Measurements from ENCODE around the gene STK32C.

GRCh38 chr10:132208462-132209050 lies 99.2 kb downstream of the STK32C start:
- no peak for TF ChIP-seq TARDBP (IDR thresholded peaks at IDR 0.05)
- no peak for TF ChIP-seq CTBP1 (IDR thresholded peaks at IDR 0.05; ENCODE audit: borderline replicate concordance)
- no peak for TF ChIP-seq ELF4 (IDR thresholded peaks at IDR 0.05)
- no peak for TF ChIP-seq FOXM1 (IDR thresholded peaks at IDR 0.05; ENCODE audit: borderline replicate concordance)
- no peak for TF ChIP-seq LEF1 (IDR thresholded peaks at IDR 0.05; ENCODE audit: borderline replicate concordance)
- no peak for TF ChIP-seq L3MBTL2 (conservative IDR thresholded peaks at IDR 0.05)
- TF ChIP-seq ZNF384 (IDR thresholded peaks at IDR 0.05), result no peak
- no peak for TF ChIP-seq FOXA1 (IDR thresholded peaks at IDR 0.05)
- no peak for TF ChIP-seq BHLHE40 (IDR thresholded peaks at IDR 0.05; ENCODE audit: borderline replicate concordance)

Measured in HEK293T (cell line).